HCT116 (cell line): Measurements from ENCODE around the gene ZNF319.

Experiments used
- CEBPB ChIP-seq: IDR thresholded peaks from 2 replicates; pipeline ENCODE4 v1.6.1; 2012; ENCODE audit warnings: low read depth
- ELF1 ChIP-seq: IDR thresholded peaks from 2 replicates; pipeline ENCODE4 v1.6.1; 2012; ENCODE audit warnings: low read depth, borderline replicate concordance
- EZH2phosphoT487 ChIP-seq: fragments of 200-600 bp; IDR thresholded peaks from 2 replicates; pipeline ENCODE4 v1.6.1; 2018; ENCODE audit warnings: antibody characterized with exemption, borderline replicate concordance
- JUND ChIP-seq: IDR thresholded peaks from 2 replicates; pipeline ENCODE4 v1.6.1; 2012
- POLR2A ChIP-seq: IDR thresholded peaks from 2 replicates; pipeline ENCODE4 v1.7.0; 2011; ENCODE audit warnings: borderline replicate concordance; ENCODE audit not compliant: insufficient read depth, insufficient read length; ENCODE audit errors: extremely low read depth
- POLR2AphosphoS5 ChIP-seq: IDR thresholded peaks from 2 replicates; pipeline ENCODE4 v1.6.1; 2011; ENCODE audit warnings: mild to moderate bottlenecking, low read depth, low read length, moderate library complexity
- RAD21 ChIP-seq: IDR thresholded peaks from 2 replicates; pipeline ENCODE4 v1.6.1; 2012; ENCODE audit warnings: low read depth, mild to moderate bottlenecking
- SIN3A ChIP-seq: IDR thresholded peaks from 2 replicates; pipeline ENCODE4 v1.6.1; 2012; ENCODE audit warnings: low read depth
- YY1 ChIP-seq: IDR thresholded peaks from 2 replicates; pipeline ENCODE4 v1.6.1; 2011; ENCODE audit warnings: low read length, low read depth, moderate library complexity, mild to moderate bottlenecking; ENCODE audit not compliant: insufficient replicate concordance; ENCODE audit errors: extremely low read depth
- TF ChIP-seq, protein P1 (sequence below), 3 experiments: fragments of 200-600 bp in 1 of 3; sonication (generic) in 1 of 3; IDR thresholded peaks in 2 of 3; conservative IDR thresholded peaks in 1 of 3; 2 replicates each; pipeline ENCODE4 v1.5.1; 2012 to 2017; ENCODE audit warnings: low read depth in 2 of 3, low read length in 2 of 3, antibody characterized with exemption in 1 of 3, borderline replicate concordance in 1 of 3, control low read depth in 1 of 3, mild to moderate bottlenecking in 1 of 3, mixed read lengths in 1 of 3, mixed run types in 1 of 3, moderate library complexity in 1 of 3; ENCODE audit not compliant: insufficient read depth in 1 of 3
- TF ChIP-seq, protein P2 (sequence below): IDR thresholded peaks from 2 replicates; pipeline ENCODE4 v1.6.1; 2012
- TF ChIP-seq, protein P3 (sequence below): IDR thresholded peaks from 2 replicates; pipeline ENCODE4 v1.6.1; 2012; ENCODE audit warnings: low read depth

DNA sequence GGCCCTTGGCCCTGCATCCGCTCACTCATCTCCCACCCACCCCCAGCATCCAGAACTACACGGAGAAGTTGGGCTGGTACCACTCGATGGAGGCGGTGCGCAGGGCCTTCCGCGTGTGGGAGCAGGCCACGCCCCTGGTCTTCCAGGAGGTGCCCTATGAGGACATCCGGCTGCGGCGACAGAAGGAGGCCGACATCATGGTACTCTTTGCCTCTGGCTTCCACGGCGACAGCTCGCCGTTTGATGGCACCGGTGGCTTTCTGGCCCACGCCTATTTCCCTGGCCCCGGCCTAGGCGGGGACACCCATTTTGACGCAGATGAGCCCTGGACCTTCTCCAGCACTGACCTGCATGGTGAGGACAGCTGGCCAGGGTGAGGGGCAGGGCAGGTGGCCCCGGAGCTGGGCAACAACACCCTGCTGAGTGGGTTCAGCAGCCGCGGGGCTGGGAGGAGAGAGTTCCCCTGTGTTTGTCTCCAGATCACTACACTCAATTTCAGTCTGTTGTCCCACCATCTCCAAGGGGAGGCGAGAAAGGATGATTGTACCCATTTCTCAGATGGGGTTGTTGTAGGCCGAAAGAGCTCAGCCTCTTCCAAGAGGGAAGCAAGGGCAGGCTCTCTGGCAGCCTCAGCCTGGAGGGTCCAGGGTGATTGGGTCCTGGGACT is 39.5 kb upstream of the ZNF319 start:
- TF ChIP-seq, protein P1, sequence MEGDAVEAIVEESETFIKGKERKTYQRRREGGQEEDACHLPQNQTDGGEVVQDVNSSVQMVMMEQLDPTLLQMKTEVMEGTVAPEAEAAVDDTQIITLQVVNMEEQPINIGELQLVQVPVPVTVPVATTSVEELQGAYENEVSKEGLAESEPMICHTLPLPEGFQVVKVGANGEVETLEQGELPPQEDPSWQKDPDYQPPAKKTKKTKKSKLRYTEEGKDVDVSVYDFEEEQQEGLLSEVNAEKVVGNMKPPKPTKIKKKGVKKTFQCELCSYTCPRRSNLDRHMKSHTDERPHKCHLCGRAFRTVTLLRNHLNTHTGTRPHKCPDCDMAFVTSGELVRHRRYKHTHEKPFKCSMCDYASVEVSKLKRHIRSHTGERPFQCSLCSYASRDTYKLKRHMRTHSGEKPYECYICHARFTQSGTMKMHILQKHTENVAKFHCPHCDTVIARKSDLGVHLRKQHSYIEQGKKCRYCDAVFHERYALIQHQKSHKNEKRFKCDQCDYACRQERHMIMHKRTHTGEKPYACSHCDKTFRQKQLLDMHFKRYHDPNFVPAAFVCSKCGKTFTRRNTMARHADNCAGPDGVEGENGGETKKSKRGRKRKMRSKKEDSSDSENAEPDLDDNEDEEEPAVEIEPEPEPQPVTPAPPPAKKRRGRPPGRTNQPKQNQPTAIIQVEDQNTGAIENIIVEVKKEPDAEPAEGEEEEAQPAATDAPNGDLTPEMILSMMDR (IDR thresholded peaks at IDR 0.05 in 2 of 3, conservative IDR thresholded peaks at IDR 0.05 in 1 of 3; ENCODE audit: borderline replicate concordance in 1 of 3, insufficient read depth in 1 of 3, low read depth in 2 of 3, low read length in 2 of 3) = no peak
- TF ChIP-seq CEBPB (no peak), EZH2phosphoT487 (no peak), SIN3A (no peak), POLR2A (no peak), RAD21 (no peak), POLR2AphosphoS5 (no peak), ELF1 (no peak), YY1 (no peak), JUND (no peak)
- TF ChIP-seq, protein P2, sequence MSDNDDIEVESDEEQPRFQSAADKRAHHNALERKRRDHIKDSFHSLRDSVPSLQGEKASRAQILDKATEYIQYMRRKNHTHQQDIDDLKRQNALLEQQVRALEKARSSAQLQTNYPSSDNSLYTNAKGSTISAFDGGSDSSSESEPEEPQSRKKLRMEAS = no peak
- TF ChIP-seq, protein P3, sequence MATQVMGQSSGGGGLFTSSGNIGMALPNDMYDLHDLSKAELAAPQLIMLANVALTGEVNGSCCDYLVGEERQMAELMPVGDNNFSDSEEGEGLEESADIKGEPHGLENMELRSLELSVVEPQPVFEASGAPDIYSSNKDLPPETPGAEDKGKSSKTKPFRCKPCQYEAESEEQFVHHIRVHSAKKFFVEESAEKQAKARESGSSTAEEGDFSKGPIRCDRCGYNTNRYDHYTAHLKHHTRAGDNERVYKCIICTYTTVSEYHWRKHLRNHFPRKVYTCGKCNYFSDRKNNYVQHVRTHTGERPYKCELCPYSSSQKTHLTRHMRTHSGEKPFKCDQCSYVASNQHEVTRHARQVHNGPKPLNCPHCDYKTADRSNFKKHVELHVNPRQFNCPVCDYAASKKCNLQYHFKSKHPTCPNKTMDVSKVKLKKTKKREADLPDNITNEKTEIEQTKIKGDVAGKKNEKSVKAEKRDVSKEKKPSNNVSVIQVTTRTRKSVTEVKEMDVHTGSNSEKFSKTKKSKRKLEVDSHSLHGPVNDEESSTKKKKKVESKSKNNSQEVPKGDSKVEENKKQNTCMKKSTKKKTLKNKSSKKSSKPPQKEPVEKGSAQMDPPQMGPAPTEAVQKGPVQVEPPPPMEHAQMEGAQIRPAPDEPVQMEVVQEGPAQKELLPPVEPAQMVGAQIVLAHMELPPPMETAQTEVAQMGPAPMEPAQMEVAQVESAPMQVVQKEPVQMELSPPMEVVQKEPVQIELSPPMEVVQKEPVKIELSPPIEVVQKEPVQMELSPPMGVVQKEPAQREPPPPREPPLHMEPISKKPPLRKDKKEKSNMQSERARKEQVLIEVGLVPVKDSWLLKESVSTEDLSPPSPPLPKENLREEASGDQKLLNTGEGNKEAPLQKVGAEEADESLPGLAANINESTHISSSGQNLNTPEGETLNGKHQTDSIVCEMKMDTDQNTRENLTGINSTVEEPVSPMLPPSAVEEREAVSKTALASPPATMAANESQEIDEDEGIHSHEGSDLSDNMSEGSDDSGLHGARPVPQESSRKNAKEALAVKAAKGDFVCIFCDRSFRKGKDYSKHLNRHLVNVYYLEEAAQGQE = no peak
